Measurements from ENCODE around the gene ARHGAP28.

ARHGAP28 gene

GRCh38 chr18:6961331-6961730 lies 231.8 kb downstream of the ARHGAP28 start:
- no peak for DNase-seq (ENCODE audit: low read depth)

- no peak for DNase-seq (ENCODE audit: low read depth)
These were observed 233.3 kb downstream of the ARHGAP28 start for GRCh38 chr18:6962571-6963451.

- no peak for DNase-seq (ENCODE audit: low read depth)
These were observed 234.1 kb downstream of the ARHGAP28 start for GRCh38 chr18:6963452-6964097.

Measured in HS-27A (cell line).